GM20000 (cell line): ENCODE results near the gene TRIO.

Experiments used
- DNase-seq: peaks from one replicate; pipeline ENCODE4 v3.0.0; 2012; ENCODE audit warnings: low spot score
- TF ChIP-seq, protein P1 (sequence below): IDR thresholded peaks from 2 replicates; pipeline ENCODE4 v1.5.1; 2012; ENCODE audit warnings: mild to moderate bottlenecking, control low read depth; ENCODE audit errors: extremely low read depth, missing control alignments

Gene TRIO

DNA sequence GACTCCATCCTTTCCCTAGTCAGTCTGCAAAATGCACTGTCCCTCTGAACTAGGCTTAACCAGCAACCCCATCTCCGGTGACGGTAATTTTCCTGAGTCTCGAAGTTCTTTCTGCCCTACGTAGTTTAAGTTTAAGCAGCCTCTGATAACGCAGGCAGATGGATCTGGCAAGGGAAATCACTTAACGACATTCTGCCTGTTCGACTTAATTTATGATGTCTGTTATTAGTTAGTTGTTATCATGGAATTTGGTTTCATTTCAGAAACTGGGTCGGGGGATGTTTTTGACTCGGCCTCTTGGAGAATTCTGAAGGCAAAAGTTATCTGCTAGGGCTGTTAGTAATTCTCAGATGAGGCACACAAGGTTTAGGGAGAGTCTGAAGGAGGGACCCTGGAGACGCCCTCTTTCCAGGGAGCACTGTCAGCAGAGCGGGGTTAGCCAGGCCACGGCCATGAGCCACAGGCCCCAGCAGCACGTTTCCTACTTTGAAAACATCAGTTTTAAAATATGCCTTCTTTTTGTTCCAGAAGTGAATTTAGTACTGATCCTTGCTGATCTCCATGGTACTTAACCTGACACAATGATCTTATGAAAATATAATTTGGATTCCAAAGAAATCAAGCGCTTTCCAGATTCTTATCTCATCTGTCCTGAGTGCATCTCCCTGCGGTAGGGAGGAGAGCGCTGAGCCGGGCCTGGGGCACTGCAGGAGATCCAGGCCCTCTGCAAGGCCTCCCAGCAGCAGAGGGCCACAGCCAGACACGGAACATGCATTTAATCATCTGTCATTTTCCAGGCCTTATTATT, 267.5 kb downstream of the TRIO start:
- TF ChIP-seq, protein P1, sequence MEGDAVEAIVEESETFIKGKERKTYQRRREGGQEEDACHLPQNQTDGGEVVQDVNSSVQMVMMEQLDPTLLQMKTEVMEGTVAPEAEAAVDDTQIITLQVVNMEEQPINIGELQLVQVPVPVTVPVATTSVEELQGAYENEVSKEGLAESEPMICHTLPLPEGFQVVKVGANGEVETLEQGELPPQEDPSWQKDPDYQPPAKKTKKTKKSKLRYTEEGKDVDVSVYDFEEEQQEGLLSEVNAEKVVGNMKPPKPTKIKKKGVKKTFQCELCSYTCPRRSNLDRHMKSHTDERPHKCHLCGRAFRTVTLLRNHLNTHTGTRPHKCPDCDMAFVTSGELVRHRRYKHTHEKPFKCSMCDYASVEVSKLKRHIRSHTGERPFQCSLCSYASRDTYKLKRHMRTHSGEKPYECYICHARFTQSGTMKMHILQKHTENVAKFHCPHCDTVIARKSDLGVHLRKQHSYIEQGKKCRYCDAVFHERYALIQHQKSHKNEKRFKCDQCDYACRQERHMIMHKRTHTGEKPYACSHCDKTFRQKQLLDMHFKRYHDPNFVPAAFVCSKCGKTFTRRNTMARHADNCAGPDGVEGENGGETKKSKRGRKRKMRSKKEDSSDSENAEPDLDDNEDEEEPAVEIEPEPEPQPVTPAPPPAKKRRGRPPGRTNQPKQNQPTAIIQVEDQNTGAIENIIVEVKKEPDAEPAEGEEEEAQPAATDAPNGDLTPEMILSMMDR, result no peak

DNA sequence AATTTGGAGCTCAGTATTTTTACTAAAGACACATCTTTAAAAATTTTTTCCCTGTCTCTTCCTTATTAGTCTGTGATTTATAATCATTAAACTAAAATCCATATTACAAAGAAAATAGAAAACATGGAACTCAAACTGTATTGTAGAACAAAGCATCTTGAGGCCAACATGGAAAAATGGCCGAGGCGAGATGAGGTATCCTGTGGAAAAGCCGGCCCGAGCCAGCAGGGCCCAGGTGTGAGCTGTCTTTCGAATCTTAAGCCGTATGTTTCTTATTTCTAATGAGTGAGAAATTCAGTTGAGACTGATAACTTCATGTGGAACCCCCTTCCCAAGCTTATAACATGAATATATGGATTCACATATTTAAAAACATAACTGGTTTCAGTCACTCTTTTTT, 268.1 kb downstream of the TRIO start:
- DNase-seq, result no peak
- TF ChIP-seq, protein P1, result no peak

More for the DNA sequence above, 267.5 kb downstream of the TRIO start:
- no peak for DNase-seq

DNA sequence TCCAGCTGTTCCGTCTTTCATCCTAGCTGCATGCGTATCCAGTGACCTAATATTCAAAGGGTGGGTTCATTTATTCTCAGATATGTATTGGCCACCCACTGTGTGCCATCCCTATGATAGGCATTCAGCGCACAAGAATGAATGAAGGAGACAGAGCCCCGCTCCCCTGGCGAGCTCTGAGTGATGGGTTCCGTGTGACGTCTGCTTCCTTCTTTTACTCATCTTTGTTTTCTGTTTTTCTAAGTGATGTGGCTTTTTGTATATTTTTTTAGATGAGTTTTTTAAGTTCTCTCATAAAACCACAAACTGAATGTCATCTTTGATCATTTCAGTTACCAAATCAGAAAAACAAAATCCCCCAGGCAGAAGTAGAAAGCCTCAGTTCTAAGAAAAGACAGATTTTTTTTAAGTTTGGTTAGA, 270.2 kb downstream of the TRIO start:
- TF ChIP-seq, protein P1, result no peak
- no peak for DNase-seq

DNA sequence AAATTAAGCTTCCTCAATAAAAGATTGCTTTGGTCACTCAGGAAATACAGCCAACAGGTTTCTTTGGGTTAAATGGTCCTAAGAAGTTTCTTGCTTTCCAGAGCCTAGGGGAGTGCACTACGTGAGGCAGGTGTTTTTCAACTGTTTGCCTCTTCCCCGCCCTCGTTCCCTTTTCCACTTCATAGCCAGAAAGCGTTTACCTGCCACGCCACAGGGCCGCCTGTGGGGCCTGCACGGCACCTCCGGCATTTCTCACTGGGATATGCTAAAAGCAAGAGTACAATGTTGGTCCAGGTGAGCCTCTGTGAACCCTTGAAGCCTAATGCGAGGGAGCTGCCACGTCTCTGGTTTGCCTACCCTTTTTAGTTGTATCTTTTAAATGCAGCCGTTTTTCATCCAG, 270.9 kb downstream of the TRIO start:
- TF ChIP-seq, protein P1, result no peak
- DNase-seq, result no peak

DNA sequence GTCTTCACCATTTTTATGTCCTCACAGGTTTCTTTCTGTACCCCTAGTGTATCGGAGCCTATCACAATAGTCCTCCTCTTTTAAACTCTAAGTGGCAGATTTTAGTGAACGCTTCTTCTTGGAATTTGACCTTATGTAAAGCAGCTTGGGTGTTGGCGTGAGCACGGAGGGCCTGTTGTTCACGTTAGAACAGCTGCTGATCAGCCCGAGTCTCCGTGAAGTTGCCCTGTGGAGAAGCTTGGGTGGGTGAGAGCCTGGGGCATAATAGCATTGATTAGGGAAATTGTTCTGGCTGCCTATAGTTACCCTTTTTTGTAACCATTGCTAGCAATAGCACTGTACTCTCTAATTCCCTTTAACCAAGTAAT, 271.5 kb downstream of the TRIO start:
- TF ChIP-seq, protein P1, result no peak
- DNase-seq, result no peak

DNA sequence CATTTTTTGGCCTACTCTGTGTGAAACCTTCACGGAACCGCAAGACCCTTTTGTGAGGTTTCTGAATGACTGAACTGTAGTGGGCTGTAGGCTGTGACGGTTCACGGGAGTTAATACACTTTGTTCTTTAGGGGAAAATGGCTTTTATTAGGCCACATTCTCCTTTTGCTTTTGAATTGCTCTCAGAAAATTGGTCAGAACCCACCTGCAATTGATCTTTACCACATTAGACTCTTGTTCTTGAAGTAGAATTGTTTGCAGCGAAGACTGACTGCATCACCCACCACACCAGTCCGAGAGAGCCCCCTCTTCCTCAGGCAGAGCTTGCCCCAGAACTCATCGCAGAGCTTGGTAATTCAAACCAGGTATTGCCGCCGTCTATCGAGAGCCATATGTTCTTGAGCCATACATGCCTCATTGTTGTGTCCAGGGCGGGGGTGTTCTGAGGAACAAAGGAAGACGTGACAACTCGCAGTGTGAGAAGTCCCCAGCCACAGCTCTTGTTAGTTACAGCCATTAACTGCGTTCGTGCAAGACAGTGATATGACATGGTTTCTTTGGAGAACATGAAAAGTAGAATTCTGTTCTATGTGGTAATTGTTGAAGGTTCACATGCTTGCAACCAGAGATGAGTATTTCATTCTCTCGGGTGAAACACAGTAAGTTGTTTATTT, 272.0 kb downstream of the TRIO start:
- TF ChIP-seq, protein P1, result no peak
- peak; percentile 68 for DNase-seq

DNA sequence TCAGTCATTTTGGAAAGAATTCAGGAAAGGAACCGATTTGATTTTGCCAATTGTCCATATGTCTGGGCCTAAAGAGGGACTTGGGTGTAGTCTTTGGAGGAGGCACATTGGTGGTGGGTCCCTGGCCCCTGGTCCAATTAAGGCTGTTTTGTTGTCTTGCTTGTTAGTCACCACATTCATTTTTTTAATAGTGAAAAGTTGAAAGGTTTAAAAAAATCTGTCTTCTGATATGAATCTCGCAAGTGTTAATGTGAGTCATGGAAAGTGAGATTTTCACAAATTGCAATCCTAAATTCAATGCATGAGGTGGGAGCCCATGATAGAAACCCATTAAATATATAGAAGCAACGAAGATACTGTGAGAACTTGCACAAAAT, 272.5 kb downstream of the TRIO start:
- TF ChIP-seq, protein P1, result no peak

More for the DNA sequence above, 272.5 kb downstream of the TRIO start:
- DNase-seq, result no peak
